ENCODE results near the gene OPRM1.

- TF ChIP-seq, protein P1, sequence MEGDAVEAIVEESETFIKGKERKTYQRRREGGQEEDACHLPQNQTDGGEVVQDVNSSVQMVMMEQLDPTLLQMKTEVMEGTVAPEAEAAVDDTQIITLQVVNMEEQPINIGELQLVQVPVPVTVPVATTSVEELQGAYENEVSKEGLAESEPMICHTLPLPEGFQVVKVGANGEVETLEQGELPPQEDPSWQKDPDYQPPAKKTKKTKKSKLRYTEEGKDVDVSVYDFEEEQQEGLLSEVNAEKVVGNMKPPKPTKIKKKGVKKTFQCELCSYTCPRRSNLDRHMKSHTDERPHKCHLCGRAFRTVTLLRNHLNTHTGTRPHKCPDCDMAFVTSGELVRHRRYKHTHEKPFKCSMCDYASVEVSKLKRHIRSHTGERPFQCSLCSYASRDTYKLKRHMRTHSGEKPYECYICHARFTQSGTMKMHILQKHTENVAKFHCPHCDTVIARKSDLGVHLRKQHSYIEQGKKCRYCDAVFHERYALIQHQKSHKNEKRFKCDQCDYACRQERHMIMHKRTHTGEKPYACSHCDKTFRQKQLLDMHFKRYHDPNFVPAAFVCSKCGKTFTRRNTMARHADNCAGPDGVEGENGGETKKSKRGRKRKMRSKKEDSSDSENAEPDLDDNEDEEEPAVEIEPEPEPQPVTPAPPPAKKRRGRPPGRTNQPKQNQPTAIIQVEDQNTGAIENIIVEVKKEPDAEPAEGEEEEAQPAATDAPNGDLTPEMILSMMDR (IDR thresholded peaks at IDR 0.05), result peak; percentile 58 to 61 (median 59)
- TF ChIP-seq POLR2AphosphoS5 (IDR thresholded peaks at IDR 0.05), result no peak
- TF ChIP-seq POLR2A (IDR thresholded peaks at IDR 0.05; ENCODE audit: low read depth), result no peak
These were observed 238.0 kb downstream of the OPRM1 start for GRCh38 chr6:154276810-154277628.

Data from esophagus muscularis mucosa (tissue), 3 donors.